Retinal pigment epithelial cell (primary cell): Measurements from ENCODE around the gene RELL1.

ENCODE experiments used
- DNase-seq: peaks from one replicate; pipeline ENCODE4 v3.0.0-alpha.2; 2010; ENCODE audit warnings: low read depth
- H3K4me3 ChIP-seq: 2 replicates; pipeline ENCODE4 v1.5.1; 2011; ENCODE audit warnings: mild to moderate bottlenecking, low read length, control low read depth, moderate library complexity
- CTCF ChIP-seq: conservative IDR thresholded peaks from 2 replicates; pipeline ENCODE4 v1.5.1; 2011; ENCODE audit warnings: low read depth, low read length, control low read depth, inconsistent platforms

The RELL1 gene

GRCh38 chr4:37666625-37667071, 19.5 kb downstream of the RELL1 start:
- TF ChIP-seq CTCF, result peak; percentile 33
- peak; percentile 85 for DNase-seq
- H3K4me3 ChIP-seq, result no peak overlapping the region

GRCh38 chr4:37665333-37666320, 20.5 kb downstream of the RELL1 start:
- no peak for DNase-seq
- no peak overlapping the region for H3K4me3 ChIP-seq
- TF ChIP-seq CTCF, result no peak

GRCh38 chr4:37664696-37665095, 21.5 kb downstream of the RELL1 start:
- no peak for TF ChIP-seq CTCF
- no peak for DNase-seq
- H3K4me3 ChIP-seq, result no peak overlapping the region

GRCh38 chr4:37663552-37663951, 22.6 kb downstream of the RELL1 start:
- no peak overlapping the region for H3K4me3 ChIP-seq
- no peak for DNase-seq
- TF ChIP-seq CTCF, result no peak

- no peak for DNase-seq
- no peak overlapping the region for H3K4me3 ChIP-seq
- TF ChIP-seq CTCF, result no peak
These were observed 23.2 kb downstream of the RELL1 start for GRCh38 chr4:37662861-37663390.

GRCh38 chr4:37662251-37662650, 23.9 kb downstream of the RELL1 start:
- H3K4me3 ChIP-seq, result no peak overlapping the region
- DNase-seq, result no peak
- TF ChIP-seq CTCF, result no peak

- H3K4me3 ChIP-seq, result no peak overlapping the region
- TF ChIP-seq CTCF, result no peak
- DNase-seq, result no peak
These were observed 24.4 kb downstream of the RELL1 start for GRCh38 chr4:37661772-37662171.
